ENCODE results near the gene PREX1. TPM values are rescaled to one million over a fixed set of nuclear protein-coding genes. Genes with fewer than 3 reads are reported as not detected.

PREX1 gene
- polyA plus RNA-seq, 1 of the 3 experiments (the other 2 are of a cell fraction), result 5.3 TPM

GRCh38 chr20:48662711-48663110 is 165.1 kb downstream of the PREX1 start:
- H3K36me3 ChIP-seq (replicated peaks in 1 of 2; ENCODE audit: control insufficient read depth in 1 of 2, insufficient read depth in 2 of 2, low read length in 1 of 2), result no peaks in the 10 kb centered on the region
- ChIA-PET CTCF (interaction anchor here (1.0 to 1.4 kb wide), 4 partner anchors 20 to 243 kb away, joined by 3 to 7 read pairs (median 4); no protein-coding TSS in a partner anchor), POLR2A (no interaction called here)
- no peak overlapping the region for H3K4me2 ChIP-seq
- 85% methylated on average over 3 of the region's 6 CpGs for WGBS (ENCODE audit: low lambda C conversion rate)
- no peak overlapping the region for H2AFZ ChIP-seq (ENCODE audit: low read depth)
- H3F3A ChIP-seq (replicated peaks; ENCODE audit: insufficient read depth), result peaks cover 3% of the 10 kb centered on the region
- no peaks in the 10 kb centered on the region for H4K20me1 ChIP-seq (ENCODE audit: insufficient read depth)
- no peak overlapping the region for H3K9ac ChIP-seq
- no peak for DNase-seq
- no peak overlapping the region for H3K4me3 ChIP-seq (ENCODE audit: low read depth in 2 of 2, low read length in 1 of 2)
- H3K27ac ChIP-seq (ENCODE audit: low read depth in 2 of 2, low read length in 1 of 2), result no peak overlapping the region
- TF ChIP-seq MXI1 (IDR thresholded peaks at IDR 0.05; ENCODE audit: low read depth, low read length), result no peak
- TF ChIP-seq TCF12 (IDR thresholded peaks at IDR 0.05), result no peak
- TF ChIP-seq ELF1 (IDR thresholded peaks at IDR 0.05), result no peak
- TF ChIP-seq, protein P1, sequence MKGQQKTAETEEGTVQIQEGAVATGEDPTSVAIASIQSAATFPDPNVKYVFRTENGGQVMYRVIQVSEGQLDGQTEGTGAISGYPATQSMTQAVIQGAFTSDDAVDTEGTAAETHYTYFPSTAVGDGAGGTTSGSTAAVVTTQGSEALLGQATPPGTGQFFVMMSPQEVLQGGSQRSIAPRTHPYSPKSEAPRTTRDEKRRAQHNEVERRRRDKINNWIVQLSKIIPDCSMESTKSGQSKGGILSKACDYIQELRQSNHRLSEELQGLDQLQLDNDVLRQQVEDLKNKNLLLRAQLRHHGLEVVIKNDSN (IDR thresholded peaks at IDR 0.05; ENCODE audit: borderline replicate concordance, low read depth), result no peak
- TF ChIP-seq FOXJ3 (CRISPR knock-in tag; IDR thresholded peaks at IDR 0.05), result no peak
- TF ChIP-seq RAD21 (IDR thresholded peaks at IDR 0.05; ENCODE audit: low read length), result no peak
- TF ChIP-seq NRF1 (IDR thresholded peaks at IDR 0.05; ENCODE audit: low read depth, low read length), result no peak
- TF ChIP-seq YY1 (IDR thresholded peaks at IDR 0.05; ENCODE audit: low read depth), result no peak
- TF ChIP-seq FOXM1 (IDR thresholded peaks at IDR 0.05; ENCODE audit: low read depth), result no peak
- no peaks in the 10 kb centered on the region for H3K27me3 ChIP-seq (ENCODE audit: insufficient read depth)
- no peaks in the 10 kb centered on the region; a peak in 1 of 4 replicates for H3K4me1 ChIP-seq (ENCODE audit: control insufficient read depth in 1 of 2, insufficient read depth in 2 of 2, low read depth in 1 of 2, low read length in 1 of 2)
- no peaks in the 10 kb centered on the region for H3K9me2 ChIP-seq
- H3K79me2 ChIP-seq (ENCODE audit: insufficient read depth), result no peaks in the 10 kb centered on the region
- H3K9me3 ChIP-seq, result no peaks in the 10 kb centered on the region

DNA sequence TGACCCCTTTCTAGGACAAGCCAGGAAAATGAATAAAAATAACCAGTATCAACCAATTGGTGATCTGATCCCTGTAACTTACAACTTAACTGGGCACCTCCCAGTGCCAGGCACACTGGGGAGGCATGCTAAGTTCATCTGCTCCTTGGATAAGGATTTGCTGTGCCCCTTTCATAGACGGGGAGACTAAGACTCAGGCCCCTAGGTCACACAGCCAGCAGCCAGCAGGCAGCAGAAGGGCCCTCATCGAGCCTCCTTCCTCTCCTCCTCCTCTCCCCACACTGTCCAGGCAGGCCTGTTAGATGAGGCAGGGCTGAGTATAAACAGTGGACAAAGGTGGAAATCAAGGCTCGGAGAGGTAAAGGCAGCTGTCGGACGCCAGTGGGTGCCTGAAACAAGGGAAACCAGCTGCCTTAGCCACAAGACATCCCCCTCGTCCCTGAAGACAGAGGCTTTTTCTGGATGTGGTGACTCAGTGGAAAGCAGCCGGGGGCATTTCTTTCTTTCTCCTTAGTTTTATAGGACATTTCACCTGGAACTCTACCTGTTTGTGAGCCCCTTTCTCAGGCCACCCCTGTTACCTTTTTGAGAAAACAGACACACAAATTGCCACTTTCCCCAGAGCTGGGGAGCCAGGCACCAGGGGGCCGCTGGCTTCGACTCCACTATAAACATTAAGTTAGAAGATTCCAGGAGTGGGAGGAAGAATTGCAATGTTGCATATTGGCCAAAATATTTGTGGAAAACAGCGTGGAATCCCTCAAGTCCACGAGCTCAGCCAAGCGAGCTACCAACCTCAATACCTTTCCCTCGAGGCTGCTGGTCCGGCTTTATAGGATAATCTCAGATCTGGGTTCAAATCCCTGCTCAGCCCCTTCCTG is 166.0 kb downstream of the PREX1 start:
- no peak for DNase-seq
- Histone ChIP-seq H4K20me1 (ENCODE audit: insufficient read depth) (no peaks in the 10 kb centered on the region), H3K4me2 (no peak overlapping the region), H3K79me2 (ENCODE audit: insufficient read depth) (no peaks in the 10 kb centered on the region), H3K27me3 (ENCODE audit: insufficient read depth) (no peaks in the 10 kb centered on the region), H3K4me3 (ENCODE audit: low read depth in 2 of 2, low read length in 1 of 2) (no peak overlapping the region), H3F3A (replicated peaks; ENCODE audit: insufficient read depth) (peaks cover 3% of the 10 kb centered on the region), H3K9ac (no peak overlapping the region), H3K9me2 (no peaks in the 10 kb centered on the region), H3K4me1 (ENCODE audit: control insufficient read depth in 1 of 2, insufficient read depth in 2 of 2, low read depth in 1 of 2, low read length in 1 of 2) (no peaks in the 10 kb centered on the region; a peak in 1 of 4 replicates), H2AFZ (ENCODE audit: low read depth) (no peak overlapping the region), H3K27ac (ENCODE audit: low read depth in 2 of 2, low read length in 1 of 2) (no peak overlapping the region), H3K9me3 (no peaks in the 10 kb centered on the region), H3K36me3 (replicated peaks in 1 of 2; ENCODE audit: control insufficient read depth in 1 of 2, insufficient read depth in 2 of 2, low read length in 1 of 2) (no peaks in the 10 kb centered on the region)
- ChIA-PET CTCF (interaction anchor here (1.3 to 1.6 kb wide), 3 partner anchors 37 to 243 kb away, joined by 3 to 11 read pairs (median 7); no protein-coding TSS in a partner anchor), POLR2A (no interaction called here)
- 83% methylated on average over 14 of the region's 14 CpGs for WGBS (ENCODE audit: low lambda C conversion rate)
- TF ChIP-seq RXRA (IDR thresholded peaks at IDR 0.05; ENCODE audit: borderline replicate concordance, low read depth), result no peak
- TF ChIP-seq PBX3 (IDR thresholded peaks at IDR 0.05), result no peak
- TF ChIP-seq, protein P2, sequence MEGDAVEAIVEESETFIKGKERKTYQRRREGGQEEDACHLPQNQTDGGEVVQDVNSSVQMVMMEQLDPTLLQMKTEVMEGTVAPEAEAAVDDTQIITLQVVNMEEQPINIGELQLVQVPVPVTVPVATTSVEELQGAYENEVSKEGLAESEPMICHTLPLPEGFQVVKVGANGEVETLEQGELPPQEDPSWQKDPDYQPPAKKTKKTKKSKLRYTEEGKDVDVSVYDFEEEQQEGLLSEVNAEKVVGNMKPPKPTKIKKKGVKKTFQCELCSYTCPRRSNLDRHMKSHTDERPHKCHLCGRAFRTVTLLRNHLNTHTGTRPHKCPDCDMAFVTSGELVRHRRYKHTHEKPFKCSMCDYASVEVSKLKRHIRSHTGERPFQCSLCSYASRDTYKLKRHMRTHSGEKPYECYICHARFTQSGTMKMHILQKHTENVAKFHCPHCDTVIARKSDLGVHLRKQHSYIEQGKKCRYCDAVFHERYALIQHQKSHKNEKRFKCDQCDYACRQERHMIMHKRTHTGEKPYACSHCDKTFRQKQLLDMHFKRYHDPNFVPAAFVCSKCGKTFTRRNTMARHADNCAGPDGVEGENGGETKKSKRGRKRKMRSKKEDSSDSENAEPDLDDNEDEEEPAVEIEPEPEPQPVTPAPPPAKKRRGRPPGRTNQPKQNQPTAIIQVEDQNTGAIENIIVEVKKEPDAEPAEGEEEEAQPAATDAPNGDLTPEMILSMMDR (IDR thresholded peaks at IDR 0.05), result no peak
- TF ChIP-seq FOXJ3 (CRISPR knock-in tag; IDR thresholded peaks at IDR 0.05), result no peak
- TF ChIP-seq POLR2AphosphoS5 (IDR thresholded peaks at IDR 0.05; ENCODE audit: low read depth, low read length), result no peak
- TF ChIP-seq RCOR1 (IDR thresholded peaks at IDR 0.05; ENCODE audit: low read length), result no peak
- no peak for TF ChIP-seq IRF3 (IDR thresholded peaks at IDR 0.05; ENCODE audit: low read depth, low read length)
- no peak for TF ChIP-seq MEF2A (IDR thresholded peaks at IDR 0.05; ENCODE audit: borderline replicate concordance, low read depth)
- TF ChIP-seq, protein P1 (IDR thresholded peaks at IDR 0.05; ENCODE audit: borderline replicate concordance, low read depth), result no peak
- TF ChIP-seq FOXM1 (IDR thresholded peaks at IDR 0.05; ENCODE audit: low read depth), result no peak
